Stromal cell of bone marrow (primary cell): ENCODE data around the gene GLDC.
"Not testable (repeated sequence)": the region's sequence is repeated elsewhere in the genome, so short reads cannot be mapped to it uniquely, and the experiment has no call there.

Source experiments
- DNase-seq: peaks from one replicate; pipeline ENCODE4 v3.0.0-alpha.2; 2012; ENCODE audit warnings: low read depth

GLDC gene

GRCh38 chr9:6664204-6664680 is 18.7 kb upstream of the GLDC start:
- no peak for DNase-seq

DNA sequence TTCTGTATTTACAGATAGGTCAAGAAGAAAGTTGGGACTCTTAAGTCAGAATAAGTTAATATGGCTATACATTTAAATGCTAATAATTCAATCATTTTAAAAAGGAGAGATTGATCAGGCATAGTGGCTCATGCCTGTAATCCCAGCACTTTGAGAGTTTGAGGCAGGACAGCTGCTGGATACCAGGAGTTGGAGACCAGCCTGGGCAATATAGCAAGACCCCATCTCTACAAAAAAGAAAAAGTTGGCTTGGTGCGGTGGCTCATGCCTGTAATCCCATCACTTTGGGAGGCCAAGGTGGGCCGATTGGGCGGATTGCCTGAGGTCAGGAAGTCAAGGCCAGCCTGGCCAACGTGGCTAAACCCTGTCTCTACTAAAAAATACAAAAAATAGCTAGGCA is 15.0 kb upstream of the GLDC start:
- no peak for DNase-seq

- DNase-seq = no peak
Measured at GRCh38 chr9:6658628-6659353, 13.3 kb upstream of the GLDC start.

DNA sequence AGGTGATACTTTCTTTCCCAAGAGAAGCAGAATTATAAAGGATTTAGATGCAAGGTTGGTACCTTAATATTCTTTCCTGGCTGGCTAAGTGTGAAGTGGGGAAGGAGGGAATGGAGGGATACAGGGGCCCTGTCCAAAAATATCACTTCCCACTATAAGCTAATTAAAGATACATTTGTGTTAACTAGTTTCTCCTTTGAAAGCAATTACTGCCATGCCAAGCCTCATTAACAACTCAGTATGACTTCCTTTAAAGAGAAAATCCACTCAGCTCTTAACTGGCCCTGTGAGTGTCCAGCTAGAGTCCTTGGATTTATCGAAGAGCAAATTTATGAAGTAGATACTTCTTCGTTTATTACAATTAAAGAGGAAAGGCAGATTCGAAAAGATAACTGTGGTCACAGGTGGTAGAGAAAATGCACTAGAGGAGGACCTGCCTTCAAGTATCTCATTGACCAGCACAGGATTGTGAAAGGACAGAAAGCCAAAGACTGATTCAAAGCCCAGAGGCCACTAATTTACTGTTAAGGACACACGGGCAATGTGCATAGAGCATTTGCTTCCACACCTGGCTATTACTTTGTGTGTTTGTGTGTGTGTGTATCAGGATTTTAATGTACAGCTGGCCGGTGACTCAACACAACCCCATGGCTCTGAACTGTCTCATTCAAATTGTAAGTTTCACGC is 11.2 kb upstream of the GLDC start:
- DNase-seq = no peak

- DNase-seq = no peak
Measured at GRCh38 chr9:6655036-6655435, 9.5 kb upstream of the GLDC start.

- no peak for DNase-seq
Measured at GRCh38 chr9:6646293-6646636, 736 bp upstream of the GLDC start.

DNA sequence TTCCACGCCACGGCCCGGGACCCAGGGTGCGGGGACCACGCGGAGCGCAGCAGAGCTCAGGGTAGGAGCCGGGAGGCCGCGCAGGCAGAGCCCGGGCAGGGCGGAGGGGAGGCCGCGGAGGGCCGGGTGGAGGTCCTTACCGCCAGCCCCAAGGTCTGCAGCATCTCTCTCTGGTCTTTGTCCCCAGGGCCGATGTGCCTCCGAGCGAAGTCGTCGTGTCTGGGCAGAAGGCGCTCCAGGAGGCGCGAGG is 499 bp downstream of the GLDC start:
- not testable (repeated sequence) for DNase-seq

DNA sequence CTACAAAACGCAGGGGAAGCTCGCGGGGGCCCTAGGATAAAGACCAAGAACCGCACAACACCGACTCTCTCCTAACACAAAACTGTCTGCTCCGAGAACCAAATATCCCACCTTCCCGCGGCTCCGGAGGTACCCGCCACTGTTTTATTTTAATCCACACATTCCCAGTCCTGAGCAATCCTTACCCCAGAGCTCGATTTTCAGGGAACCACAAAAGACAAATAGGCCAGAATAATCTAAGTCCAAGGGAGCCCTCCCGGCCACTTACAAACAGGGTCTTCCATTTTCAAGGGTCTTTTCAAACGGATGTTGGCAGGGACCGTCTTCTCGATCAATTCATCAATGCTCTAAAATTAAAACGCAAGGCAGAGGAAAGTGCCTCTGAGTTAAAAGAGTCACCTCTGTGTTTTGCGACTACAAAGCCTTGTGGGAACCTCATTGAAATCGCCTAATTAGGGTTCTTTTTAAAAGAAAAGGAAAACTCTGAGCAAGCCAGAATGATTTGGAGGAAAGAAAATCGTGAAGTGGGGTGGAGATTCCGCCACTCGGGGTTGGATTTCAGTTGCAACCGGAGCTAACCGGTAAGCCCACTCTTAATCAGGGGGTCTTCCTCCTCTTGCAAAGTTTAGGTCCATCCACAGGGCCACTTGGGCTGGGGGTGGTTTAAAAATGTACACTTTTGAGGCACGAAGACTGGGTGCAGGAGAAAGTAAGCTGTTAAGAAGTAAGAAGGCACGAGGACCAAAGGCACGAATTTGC is 1.0 kb downstream of the GLDC start:
- no peak for DNase-seq

DNA sequence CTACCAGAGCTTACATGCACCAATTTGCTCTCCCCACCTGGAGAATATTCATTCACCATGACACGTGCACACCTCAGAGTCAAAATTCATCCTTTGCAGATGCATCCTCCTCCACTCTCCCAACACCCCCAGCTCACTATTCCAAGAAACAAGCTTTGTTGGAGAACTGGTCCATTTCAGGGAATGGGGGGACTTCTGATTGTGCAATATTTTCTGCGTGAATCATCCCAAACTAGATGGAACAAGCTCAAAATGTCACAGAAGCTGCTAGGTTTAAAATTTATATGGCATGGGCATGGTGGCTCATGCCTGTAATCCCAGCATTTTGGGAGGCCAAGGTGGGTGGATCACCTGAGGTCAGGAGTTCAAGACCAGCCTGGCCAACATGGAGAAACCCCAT is 3.6 kb downstream of the GLDC start:
- no peak for DNase-seq

DNA sequence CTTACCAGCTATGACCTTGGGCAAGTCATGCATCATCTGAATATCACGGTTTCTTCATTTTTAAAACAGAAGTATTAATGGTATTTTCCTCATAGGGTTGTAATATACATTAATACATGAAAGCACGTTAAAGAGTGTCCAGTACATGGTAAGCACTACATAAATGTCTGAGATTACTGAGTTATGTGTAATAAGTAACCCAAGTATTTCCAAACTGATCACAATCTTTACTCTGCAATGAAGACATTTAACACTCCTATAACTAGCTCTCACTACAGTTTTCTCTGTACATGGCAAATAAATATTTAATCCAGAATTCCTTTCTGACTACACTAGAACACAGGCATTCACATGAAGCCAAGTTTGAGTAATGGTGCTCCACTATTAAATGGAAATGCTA is 4.0 kb downstream of the GLDC start:
- DNase-seq = no peak

DNA sequence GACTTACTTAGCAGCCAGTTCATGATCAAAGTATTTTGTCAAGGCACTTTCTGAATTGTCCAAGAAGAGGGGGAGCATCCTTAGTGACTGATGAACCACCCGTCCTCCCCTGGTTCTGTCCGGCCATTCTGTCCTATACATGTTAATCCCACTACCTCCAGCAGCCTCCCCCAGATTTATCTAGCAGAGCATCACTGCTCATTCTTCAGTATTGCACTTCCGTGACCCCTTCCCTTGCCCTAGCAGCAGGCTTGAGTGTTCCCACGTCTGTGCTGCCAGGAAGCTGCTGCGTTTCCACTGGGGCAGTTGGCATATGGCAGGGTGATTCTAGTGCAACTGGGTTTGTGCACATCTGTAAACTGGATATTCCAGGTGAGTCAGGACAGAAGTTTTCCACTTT is 4.5 kb downstream of the GLDC start:
- no peak for DNase-seq

DNA sequence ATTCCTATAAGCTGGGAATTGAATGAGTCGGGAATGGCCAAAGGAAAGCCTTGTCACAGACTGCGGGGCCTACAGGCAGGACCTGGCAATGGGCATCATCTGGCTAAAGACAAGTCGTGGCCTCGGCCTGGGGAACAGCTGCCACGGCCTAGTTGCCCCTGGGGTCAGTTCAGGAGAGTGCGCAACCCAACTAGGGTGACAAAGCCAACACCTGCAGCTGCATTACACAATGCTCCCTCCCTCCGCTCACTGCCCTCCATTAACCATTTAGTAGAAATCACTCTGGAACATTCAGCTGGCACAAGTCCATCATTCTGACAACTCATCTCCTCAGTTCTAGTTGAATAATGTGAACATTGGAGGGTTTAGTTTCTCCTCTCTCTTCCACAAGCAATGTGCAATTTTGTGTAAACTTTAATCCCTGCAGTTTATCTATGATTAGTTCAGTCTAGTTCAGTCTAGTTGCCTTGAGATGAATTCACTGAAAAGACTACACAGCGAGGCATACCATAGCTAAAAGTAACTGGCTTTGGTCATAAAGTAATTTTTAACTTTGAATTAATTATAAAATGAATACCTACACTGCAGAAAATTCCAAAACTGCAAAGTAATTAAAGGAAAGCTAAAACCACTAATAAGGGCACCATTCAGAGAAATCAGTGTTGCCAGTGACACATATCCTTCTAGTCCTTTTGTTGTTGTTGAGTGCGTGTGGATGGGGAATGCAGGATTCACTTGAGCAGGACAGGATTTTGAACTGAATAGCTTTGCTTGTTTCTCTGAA is 5.1 kb downstream of the GLDC start:
- DNase-seq = no peak

GRCh38 chr9:6639622-6640021 is 5.9 kb downstream of the GLDC start:
- DNase-seq = no peak

GRCh38 chr9:6634444-6634843 is 11.1 kb downstream of the GLDC start:
- peak; percentile 3 for DNase-seq

- DNase-seq = no peak
Measured at GRCh38 chr9:6633378-6633777, 12.2 kb downstream of the GLDC start.

DNA sequence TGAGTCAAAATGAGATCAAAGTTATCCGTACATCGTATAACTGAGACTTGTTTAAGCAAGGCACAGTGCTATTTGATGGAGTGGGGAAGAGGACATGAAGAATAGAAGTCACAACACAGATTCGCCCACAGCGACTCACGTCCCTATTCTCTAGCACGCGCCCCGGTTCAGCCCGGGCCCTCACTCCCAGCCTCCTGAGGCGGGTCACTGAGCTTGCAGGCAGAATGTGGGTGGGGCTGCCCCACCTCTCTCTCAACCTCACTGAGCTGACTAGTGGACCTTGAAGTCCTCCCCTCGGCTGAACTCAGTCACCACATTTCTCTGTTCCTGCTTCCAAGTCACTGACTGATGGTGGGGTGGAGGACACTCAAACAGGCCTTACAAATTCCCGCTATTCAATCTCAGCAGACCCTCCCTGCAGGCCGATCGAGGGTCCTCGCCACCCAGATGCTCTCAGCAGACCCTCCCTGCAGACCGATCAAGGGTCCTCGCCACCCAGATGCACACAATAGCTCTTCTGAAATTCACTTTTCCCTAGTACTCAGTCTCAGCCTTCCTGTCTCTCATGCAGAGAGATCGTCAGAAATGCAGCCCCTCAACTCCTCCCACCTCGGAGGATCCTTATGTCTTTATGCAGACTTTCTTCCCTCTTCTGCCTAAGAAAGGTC is 12.9 kb downstream of the GLDC start:
- no peak for DNase-seq

- no peak for DNase-seq
Measured at GRCh38 chr9:6631207-6631512, 14.4 kb downstream of the GLDC start.

DNA sequence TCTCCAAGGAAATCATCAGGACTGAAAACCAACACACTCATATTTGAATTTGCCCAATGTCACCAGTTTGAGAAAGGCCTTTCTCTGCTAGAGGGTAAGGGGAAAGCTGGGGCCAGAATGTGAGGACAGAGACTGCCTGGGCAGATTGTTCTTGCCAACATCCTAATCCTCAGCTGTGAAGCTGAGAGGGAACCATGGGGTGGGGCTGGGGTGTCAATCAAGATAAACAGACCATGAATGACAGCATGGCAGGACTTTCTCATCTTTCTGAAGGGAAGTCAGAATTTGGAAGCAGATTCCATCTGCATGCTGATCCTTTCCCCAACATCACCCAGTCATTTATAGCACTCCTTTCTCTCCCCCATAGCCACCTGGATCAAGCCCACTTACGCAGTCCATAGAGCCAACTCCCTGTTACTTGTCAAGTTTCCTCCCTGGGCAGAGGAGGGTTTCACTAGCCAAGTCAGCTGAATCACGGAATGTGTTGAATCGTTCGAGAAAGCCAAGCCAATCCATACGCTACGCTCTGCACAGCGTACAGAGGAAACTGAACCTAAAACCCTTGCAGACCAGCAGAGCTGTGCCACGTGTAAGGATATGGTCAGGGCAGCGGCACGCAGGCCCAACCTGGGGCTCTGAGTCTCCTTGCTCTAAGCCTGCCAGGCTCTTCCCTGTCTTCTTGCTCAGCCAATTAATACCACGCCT is 14.9 kb downstream of the GLDC start:
- no peak for DNase-seq

DNA sequence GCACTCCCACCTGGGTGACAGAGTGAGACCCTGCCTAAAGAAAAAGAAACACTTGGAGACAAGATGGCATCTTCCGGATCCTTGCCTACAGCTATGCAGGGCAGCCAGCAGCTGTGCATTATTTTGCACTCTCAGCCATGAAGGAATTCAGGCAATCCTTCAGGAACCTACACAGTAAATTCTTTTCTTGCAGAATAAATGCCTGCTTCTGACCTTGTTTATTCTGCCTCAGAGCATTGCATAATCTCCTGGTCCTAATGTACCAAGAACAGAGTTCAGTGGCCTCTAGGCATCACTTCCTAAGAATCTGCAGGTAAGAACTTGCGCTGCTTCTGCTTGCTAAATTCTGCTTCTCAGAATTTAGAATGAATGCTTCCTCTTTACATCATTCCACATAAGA is 16.8 kb downstream of the GLDC start:
- DNase-seq = no peak

DNA sequence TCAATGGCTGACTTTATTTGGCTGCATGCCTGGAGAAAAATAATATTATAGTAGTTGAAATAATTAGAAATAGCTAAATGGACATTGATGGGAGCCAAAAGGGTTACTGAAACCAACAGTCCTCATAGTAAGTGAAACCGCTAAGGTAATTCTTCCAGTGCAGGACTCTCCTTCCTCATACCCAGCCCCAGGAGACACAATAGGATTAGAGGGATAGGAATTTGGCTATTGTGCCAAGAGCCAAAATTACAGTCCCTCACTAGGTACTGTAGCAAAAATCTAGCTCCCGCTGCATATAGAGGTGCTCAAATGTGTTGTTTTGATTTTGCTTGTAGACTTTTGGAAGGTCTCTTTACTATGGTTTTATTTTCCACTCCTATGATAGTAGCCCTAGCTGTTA is 20.2 kb downstream of the GLDC start:
- DNase-seq = no peak

DNA sequence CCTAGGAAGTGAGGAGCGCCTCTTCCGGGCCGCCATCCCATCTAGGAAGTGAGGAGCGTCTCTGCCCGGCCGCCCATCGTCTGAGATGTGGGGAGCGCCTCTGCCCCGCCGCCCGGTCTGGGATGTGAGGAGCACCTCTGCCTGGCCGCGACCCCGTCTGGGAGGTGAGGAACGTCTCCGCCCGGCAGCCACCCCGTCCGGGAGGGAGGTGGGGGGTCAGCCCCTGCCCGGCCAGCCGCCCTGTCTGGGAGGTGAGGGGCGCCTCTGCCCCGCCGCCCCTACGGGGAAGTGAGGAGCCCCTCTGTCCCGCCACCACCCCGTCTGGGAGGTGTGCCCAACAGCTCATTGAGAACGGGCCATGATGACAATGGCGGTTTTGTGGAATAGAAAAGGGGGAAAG is 22.7 kb downstream of the GLDC start:
- not testable (repeated sequence) for DNase-seq

DNA sequence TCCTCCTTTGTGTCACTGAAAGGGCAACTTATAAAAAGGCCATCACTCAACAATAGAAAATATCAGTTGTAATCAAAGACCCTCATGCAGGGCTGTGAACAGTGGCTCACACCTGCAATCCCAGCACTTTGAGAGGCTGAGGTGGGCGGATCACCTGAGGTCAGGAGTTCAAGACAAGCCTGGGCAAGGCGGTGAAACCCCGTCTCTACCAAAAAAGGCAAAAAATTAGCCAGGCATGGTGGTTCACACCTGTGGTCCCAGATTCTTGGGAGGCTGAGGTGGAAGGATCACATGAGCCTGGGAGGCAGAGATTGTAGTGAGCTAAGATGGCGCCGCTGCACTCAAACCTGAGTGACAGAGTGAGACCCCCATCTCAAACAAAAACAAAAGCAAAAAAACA is 24.7 kb downstream of the GLDC start:
- no peak for DNase-seq
